DOHH2 (cell line): ENCODE data around the gene GUK1.

Experiments
- CTCF ChIP-seq: fragments of 200-600 bp; sonication (generic); IDR thresholded peaks from one replicate; pipeline ENCODE4 v1.5.1; 2014; ENCODE audit warnings: antibody characterized with exemption, mild to moderate bottlenecking, low read depth, low read length; ENCODE audit not compliant: poor library complexity, severe bottlenecking
- EZH2phosphoT487 ChIP-seq: fragments of 200-600 bp; sonication (generic); IDR thresholded peaks from 2 replicates; pipeline ENCODE4 v1.6.1; 2017; ENCODE audit warnings: borderline replicate concordance, mild to moderate bottlenecking, antibody characterized with exemption, low read length, moderate library complexity, mixed read lengths

GRCh38 chr1:228165372-228166169, 25.5 kb downstream of the GUK1 start, which contains the start of gene IBA57:
- TF ChIP-seq EZH2phosphoT487 (no peak), CTCF (peak; percentile 66)
